SU-DHL-6 (cell line): Measurements from ENCODE around the gene C1QA.

ENCODE experiments used
- H2AFZ ChIP-seq: fragments of 200-600 bp; sonication (generic); 2 replicates; pipeline ENCODE4 v1.6.1; 2014; ENCODE audit warnings: low read depth, mild to moderate bottlenecking, moderate library complexity, mixed read lengths, antibody characterized with exemption, low read length; ENCODE audit not compliant: severe bottlenecking
- H3F3A ChIP-seq: fragments of 200-600 bp; shearing (Covaris generic); 2 replicates; pipeline ENCODE4 v1.6.0; 2016; ENCODE audit warnings: antibody characterized with exemption, mild to moderate bottlenecking; ENCODE audit not compliant: insufficient read depth
- H3K27ac ChIP-seq: fragments of 200-600 bp; sonication (generic); 2 replicates; pipeline ENCODE4 v1.5.1; 2016; ENCODE audit warnings: low read depth, mild to moderate bottlenecking, low read length, moderate library complexity, mixed read lengths
- H3K27me3 ChIP-seq: fragments of 200-600 bp; sonication (generic), shearing (Covaris generic); 2 replicates; pipeline ENCODE4 v1.6.0; 2014; ENCODE audit warnings: mild to moderate bottlenecking, low read length
- H3K36me3 ChIP-seq: fragments of 200-600 bp; sonication (generic); 2 replicates; pipeline ENCODE4 v1.6.1; 2014; ENCODE audit warnings: mild to moderate bottlenecking, low read length, mixed read lengths
- H3K4me2 ChIP-seq: fragments of 300-600, 200-600 bp; shearing (Covaris generic), sonication (generic); 2 replicates; pipeline ENCODE4 v1.6.0; 2014; ENCODE audit warnings: low read length, low read depth, mild to moderate bottlenecking; ENCODE audit not compliant: poor library complexity, severe bottlenecking
- H3K4me3 ChIP-seq: fragments of 200-600 bp; sonication (generic); 2 replicates; pipeline ENCODE4 v1.5.1; 2014; ENCODE audit warnings: antibody characterized with exemption, low read length, mild to moderate bottlenecking, mixed read lengths; ENCODE audit not compliant: insufficient read depth, poor library complexity, severe bottlenecking
- H3K79me2 ChIP-seq: fragments of 200-600 bp; sonication (generic); 2 replicates; pipeline ENCODE4 v1.6.1; 2014; ENCODE audit warnings: mild to moderate bottlenecking, low read length, moderate library complexity; ENCODE audit not compliant: insufficient read depth
- H3K9ac ChIP-seq: fragments of 200-600 bp; sonication (generic); 2 replicates; pipeline ENCODE4 v1.7.0; 2014; ENCODE audit warnings: mild to moderate bottlenecking, low read length
- H3K9me2 ChIP-seq: fragments of 200-600 bp; sonication (generic); replicated peaks from 2 replicates; pipeline ENCODE4 v1.6.1; 2014; ENCODE audit warnings: low read length; ENCODE audit not compliant: insufficient read depth
- H3K9me3 ChIP-seq: fragments of 200-600 bp; sonication (generic); 2 replicates; pipeline ENCODE4 v1.6.1; 2014; ENCODE audit warnings: low read length, mixed read lengths; ENCODE audit not compliant: insufficient read depth
- H4K20me1 ChIP-seq: fragments of 200-600 bp; sonication (generic); 2 replicates; pipeline ENCODE4 v1.6.1; 2014; ENCODE audit warnings: low read depth, mild to moderate bottlenecking, antibody characterized with exemption, low read length, moderate library complexity, mixed read lengths
- EZH2phosphoT487 ChIP-seq: fragments of 200-600 bp; sonication (generic), shearing (Covaris generic); conservative IDR thresholded peaks from 2 replicates; pipeline ENCODE4 v1.6.1; 2018; ENCODE audit warnings: mild to moderate bottlenecking, antibody characterized with exemption, low read length, moderate library complexity, mixed read lengths
- TF ChIP-seq, protein P1 (sequence below): fragments of 200-600 bp; sonication (generic); IDR thresholded peaks from one replicate; pipeline ENCODE4 v1.5.1; 2017; ENCODE audit warnings: antibody characterized with exemption, mild to moderate bottlenecking, low read length, moderate library complexity; ENCODE audit not compliant: insufficient read depth, poor library complexity, severe bottlenecking

Gene C1QA

DNA sequence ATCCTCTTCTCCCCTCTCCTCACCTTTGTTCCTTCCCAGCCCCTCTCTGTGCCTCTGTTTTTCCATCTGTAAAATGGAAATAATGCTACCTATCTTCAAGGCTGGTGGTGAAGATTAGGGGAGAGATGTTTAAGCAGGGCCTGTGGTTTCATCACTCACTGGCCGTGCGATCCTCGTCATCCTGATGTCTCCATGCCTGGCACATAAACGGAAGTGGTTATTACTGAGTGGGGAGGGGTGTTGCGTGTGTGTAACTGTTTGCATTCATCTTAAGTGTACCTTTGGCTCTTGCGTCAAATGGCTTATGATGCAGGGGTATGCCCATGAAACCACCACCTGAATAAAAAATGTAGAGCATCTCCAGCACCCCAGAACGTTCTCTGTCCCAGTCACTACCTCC, 17.2 kb upstream of the C1QA start:
- TF ChIP-seq EZH2phosphoT487: no peak
- TF ChIP-seq, protein P1, sequence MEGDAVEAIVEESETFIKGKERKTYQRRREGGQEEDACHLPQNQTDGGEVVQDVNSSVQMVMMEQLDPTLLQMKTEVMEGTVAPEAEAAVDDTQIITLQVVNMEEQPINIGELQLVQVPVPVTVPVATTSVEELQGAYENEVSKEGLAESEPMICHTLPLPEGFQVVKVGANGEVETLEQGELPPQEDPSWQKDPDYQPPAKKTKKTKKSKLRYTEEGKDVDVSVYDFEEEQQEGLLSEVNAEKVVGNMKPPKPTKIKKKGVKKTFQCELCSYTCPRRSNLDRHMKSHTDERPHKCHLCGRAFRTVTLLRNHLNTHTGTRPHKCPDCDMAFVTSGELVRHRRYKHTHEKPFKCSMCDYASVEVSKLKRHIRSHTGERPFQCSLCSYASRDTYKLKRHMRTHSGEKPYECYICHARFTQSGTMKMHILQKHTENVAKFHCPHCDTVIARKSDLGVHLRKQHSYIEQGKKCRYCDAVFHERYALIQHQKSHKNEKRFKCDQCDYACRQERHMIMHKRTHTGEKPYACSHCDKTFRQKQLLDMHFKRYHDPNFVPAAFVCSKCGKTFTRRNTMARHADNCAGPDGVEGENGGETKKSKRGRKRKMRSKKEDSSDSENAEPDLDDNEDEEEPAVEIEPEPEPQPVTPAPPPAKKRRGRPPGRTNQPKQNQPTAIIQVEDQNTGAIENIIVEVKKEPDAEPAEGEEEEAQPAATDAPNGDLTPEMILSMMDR: no peak
- H3K36me3 ChIP-seq: no peaks in the 10 kb centered on the region
- no peak overlapping the region for H2AFZ ChIP-seq
- no peak overlapping the region for H3K4me2 ChIP-seq
- no peak overlapping the region for H3K4me3 ChIP-seq
- H3K9ac ChIP-seq: no peak overlapping the region
- no peaks in the 10 kb centered on the region for H3K79me2 ChIP-seq
- H3K27me3 ChIP-seq: no peaks in the 10 kb centered on the region
- H3F3A ChIP-seq: no peaks in the 10 kb centered on the region
- H3K9me3 ChIP-seq: no peaks in the 10 kb centered on the region
- no peak overlapping the region for H3K27ac ChIP-seq
- H4K20me1 ChIP-seq: no peaks in the 10 kb centered on the region
- H3K9me2 ChIP-seq: no peaks in the 10 kb centered on the region

DNA sequence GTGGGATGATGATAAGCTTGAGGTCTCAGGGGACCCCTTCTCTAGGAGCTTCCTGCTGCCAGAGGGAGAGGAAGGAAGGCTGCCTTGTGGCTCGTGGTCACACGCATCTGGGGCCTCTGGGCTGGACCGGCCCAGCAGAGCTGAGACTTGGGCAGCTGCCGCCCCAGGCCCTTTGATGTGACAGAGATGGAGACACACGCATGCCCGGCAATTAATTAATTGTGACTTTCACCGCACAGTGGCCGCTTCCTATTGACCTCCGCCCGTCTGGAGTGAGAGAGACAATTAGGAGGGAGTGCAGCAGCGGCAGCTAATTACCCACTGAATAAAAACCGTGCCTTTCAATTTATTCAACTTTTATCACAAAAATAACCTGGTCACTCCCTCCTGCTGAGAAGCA, 16.6 kb upstream of the C1QA start:
- H3F3A ChIP-seq: no peaks in the 10 kb centered on the region
- H3K4me2 ChIP-seq: no peak overlapping the region
- H4K20me1 ChIP-seq: no peaks in the 10 kb centered on the region
- no peak overlapping the region for H2AFZ ChIP-seq
- no peak overlapping the region for H3K9ac ChIP-seq
- TF ChIP-seq, protein P1: no peak
- no peak for TF ChIP-seq EZH2phosphoT487
- H3K79me2 ChIP-seq: no peaks in the 10 kb centered on the region
- H3K27me3 ChIP-seq: no peaks in the 10 kb centered on the region
- no peaks in the 10 kb centered on the region for H3K9me3 ChIP-seq
- H3K27ac ChIP-seq: no peak overlapping the region
- H3K36me3 ChIP-seq: no peaks in the 10 kb centered on the region
- no peak overlapping the region for H3K4me3 ChIP-seq
- no peaks in the 10 kb centered on the region for H3K9me2 ChIP-seq

DNA sequence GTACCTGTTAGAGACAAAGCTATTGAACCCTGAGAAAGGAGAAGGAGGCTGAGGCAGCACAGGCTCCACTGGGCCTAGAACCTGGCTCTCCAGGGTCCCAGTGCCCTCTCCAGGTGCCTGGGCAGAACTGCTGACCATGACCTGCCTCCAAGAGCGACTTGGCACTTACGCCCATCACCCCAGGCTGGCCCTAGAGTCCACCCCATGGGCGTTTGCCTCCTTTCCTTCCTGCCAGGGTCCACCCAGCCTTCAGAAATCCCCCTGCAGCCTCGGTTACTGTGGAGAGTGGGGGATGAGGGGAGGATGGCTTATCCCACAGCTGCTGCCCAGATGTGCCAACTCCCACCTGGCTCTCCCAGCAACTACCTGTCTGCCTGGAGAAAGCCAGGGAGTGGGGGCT, 14.7 kb upstream of the C1QA start:
- Histone ChIP-seq H3K4me3 (no peak overlapping the region), H3K9me2 (no peaks in the 10 kb centered on the region), H3K9me3 (no peaks in the 10 kb centered on the region), H3F3A (no peaks in the 10 kb centered on the region), H2AFZ (no peak overlapping the region), H3K79me2 (no peaks in the 10 kb centered on the region), H4K20me1 (no peaks in the 10 kb centered on the region), H3K36me3 (no peaks in the 10 kb centered on the region), H3K27ac (no peak overlapping the region), H3K27me3 (no peaks in the 10 kb centered on the region), H3K4me2 (no peak overlapping the region), H3K9ac (no peak overlapping the region)
- TF ChIP-seq, protein P1: no peak
- no peak for TF ChIP-seq EZH2phosphoT487
